ENCODE measurements around the gene LCE1E. TPM values are rescaled to one million over a fixed set of nuclear protein-coding genes. Genes with fewer than 3 reads are reported as not detected.

The LCE1E gene
- total RNA-seq, 3 donors from 2014 or later = not detected

DNA sequence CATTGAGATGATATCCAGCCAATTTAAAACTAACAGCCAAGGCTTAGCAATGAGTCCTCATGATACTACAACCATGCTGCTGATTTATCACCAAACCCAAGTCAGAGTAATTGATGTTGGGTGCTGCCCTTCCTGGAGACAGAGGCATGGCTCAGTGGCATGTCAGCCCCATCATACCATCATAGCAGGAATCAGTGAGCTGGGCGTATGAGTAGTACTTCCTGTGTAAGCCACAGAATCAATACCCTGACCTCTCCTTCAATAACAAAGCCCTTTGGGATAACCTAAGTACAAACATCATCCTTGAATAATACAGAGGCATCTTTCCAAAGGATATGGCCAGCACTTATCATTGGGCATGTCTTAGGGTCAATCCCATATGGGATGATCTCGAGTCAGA, 3.0 kb upstream of the LCE1E start:
- TF ChIP-seq, protein P1, sequence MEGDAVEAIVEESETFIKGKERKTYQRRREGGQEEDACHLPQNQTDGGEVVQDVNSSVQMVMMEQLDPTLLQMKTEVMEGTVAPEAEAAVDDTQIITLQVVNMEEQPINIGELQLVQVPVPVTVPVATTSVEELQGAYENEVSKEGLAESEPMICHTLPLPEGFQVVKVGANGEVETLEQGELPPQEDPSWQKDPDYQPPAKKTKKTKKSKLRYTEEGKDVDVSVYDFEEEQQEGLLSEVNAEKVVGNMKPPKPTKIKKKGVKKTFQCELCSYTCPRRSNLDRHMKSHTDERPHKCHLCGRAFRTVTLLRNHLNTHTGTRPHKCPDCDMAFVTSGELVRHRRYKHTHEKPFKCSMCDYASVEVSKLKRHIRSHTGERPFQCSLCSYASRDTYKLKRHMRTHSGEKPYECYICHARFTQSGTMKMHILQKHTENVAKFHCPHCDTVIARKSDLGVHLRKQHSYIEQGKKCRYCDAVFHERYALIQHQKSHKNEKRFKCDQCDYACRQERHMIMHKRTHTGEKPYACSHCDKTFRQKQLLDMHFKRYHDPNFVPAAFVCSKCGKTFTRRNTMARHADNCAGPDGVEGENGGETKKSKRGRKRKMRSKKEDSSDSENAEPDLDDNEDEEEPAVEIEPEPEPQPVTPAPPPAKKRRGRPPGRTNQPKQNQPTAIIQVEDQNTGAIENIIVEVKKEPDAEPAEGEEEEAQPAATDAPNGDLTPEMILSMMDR (IDR thresholded peaks at IDR 0.05) = no peak
- Histone ChIP-seq H3K9me3 (no peaks in the 10 kb centered on the region), H3K36me3 (ENCODE audit: low read depth) (no peaks in the 10 kb centered on the region), H3K4me1 (ENCODE audit: low read depth) (no peaks in the 10 kb centered on the region), H3K4me3 (no peak overlapping the region)
- intact Hi-C loops (cut with DNase I, micrococcal nuclease) = no loop called here
- ATAC-seq (no peak), DNase-seq (no peak)

DNA sequence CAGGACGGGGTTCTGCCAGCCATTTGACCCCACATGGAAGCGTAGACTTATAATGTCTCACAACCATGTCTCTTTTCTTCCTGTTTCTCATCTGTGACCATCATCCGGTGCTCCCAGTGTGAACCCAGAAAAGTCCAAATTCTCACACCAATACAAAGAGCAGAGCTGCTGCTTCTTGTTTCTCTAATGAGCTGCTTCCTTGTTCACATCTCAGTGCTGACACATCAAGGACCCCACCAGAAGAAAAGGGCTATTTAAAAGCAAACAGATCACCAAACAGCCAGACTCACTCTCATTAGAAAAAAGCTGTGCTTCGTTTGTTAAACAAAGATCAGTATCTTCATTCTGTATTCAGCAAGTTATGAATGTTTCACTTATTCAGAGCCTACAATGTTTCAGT, 9.6 kb downstream of the LCE1E start:
- Histone ChIP-seq H3K4me3 (no peak overlapping the region), H3K4me1 (ENCODE audit: low read depth) (no peaks in the 10 kb centered on the region), H3K36me3 (ENCODE audit: low read depth) (no peaks in the 10 kb centered on the region), H3K9me3 (no peaks in the 10 kb centered on the region)
- TF ChIP-seq, protein P1 (IDR thresholded peaks at IDR 0.05) = no peak
- intact Hi-C loops (cut with DNase I, micrococcal nuclease) = no loop called here
- ATAC-seq (no peak), DNase-seq (no peak)

DNA sequence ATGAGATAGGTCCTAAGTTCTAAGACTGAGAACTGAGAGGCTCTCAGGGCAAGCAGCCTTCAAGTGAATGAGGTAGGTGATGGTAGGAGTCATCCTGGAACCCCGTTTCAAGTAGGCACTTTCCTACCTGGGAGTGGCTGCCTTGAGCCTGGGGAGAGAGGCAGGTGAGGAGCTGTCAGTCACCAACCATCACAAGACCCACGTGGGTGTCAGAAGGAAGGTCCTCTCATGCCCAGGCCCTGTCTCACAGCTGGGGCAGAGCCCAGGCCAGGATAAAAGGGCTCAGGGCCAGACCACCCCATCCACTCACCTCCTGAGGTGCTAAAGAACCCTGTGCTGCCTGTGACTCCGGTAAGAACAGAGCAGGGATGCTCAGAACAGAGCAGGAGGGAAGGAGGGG, 10.4 kb downstream of the LCE1E start, which contains the start of gene LCE1D:
Gene LCE1D, plus strand, starts transcription at position 301 of the 400 bp plus-strand sequence. CDS start 1,074 bp downstream, outside the sequence.
- no peaks in the 10 kb centered on the region for H3K36me3 ChIP-seq (ENCODE audit: low read depth)
- H3K4me1 ChIP-seq (ENCODE audit: low read depth) = no peaks in the 10 kb centered on the region
- TF ChIP-seq, protein P1 (IDR thresholded peaks at IDR 0.05) = no peak

DNA sequence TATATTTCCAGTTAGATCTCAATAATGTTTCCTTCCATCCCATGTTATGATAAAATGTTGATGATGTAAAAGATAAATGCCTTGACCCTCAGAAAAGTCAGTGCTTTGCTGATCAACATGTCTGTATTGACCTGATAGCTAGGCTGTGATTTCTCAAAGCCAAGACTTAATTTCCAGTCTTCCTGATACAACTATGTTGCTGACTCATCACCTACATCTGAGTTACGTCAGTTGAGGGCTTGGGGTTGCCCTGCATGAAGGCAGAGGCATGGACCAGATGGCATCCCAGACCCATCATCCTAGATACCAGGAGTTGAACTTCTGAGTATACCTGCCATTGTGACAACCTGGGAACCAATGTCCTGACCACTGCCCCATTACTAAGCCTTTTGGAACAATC, 15.3 kb downstream of the LCE1E start:
- DNase-seq (no peak), ATAC-seq (no peak)
- TF ChIP-seq, protein P1 (IDR thresholded peaks at IDR 0.05) = no peak
- Histone ChIP-seq H3K4me3 (no peak overlapping the region), H3K9me3 (no peaks in the 10 kb centered on the region), H3K4me1 (ENCODE audit: low read depth) (no peaks in the 10 kb centered on the region), H3K36me3 (ENCODE audit: low read depth) (no peaks in the 10 kb centered on the region)
- intact Hi-C loops (cut with DNase I, micrococcal nuclease) = no loop called here

More for the DNA sequence above, 10.4 kb downstream of the LCE1E start, which contains the start of gene LCE1D:
- DNase-seq = no peak
- intact Hi-C loops (cut with DNase I, micrococcal nuclease) = no loop called here
- H3K4me3 ChIP-seq = no peak within 1 kb of the TSS
- ATAC-seq = no peak
- no peaks in the 10 kb centered on the region for H3K9me3 ChIP-seq

DNA sequence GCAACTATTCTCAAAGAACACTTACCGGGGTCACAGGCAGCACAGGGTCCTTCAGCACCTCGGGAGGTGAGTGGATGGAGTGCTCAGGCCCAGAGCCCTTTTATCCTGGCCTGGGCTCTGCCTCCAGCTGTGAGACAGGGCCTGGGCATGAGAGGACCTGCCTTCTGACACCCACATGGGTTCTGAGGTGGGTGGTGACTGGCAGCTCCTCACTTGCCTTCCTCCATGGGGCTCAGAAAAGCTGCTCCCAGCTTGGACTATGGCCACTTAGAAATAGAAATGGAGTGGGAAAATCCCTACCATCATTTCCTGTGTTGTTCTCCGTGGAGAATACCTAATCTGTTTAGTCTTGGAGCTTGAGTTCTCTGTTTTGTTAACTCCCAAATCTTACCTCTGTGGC, 20.5 kb downstream of the LCE1E start, which contains the start of gene LCE1C:
Gene LCE1C, minus strand, starts transcription at position 76 of the 400 bp plus-strand sequence. CDS start 1,173 bp downstream, outside the sequence.
- intact Hi-C loops (cut with DNase I, micrococcal nuclease) = no loop called here
- H3K4me3 ChIP-seq = no peak within 1 kb of the TSS
- TF ChIP-seq, protein P1 (IDR thresholded peaks at IDR 0.05) = no peak
- ATAC-seq = no peak
- H3K9me3 ChIP-seq = no peaks in the 10 kb centered on the region
- H3K4me1 ChIP-seq (ENCODE audit: low read depth) = no peaks in the 10 kb centered on the region
- H3K36me3 ChIP-seq (ENCODE audit: low read depth) = no peaks in the 10 kb centered on the region
- DNase-seq = no peak

DNA sequence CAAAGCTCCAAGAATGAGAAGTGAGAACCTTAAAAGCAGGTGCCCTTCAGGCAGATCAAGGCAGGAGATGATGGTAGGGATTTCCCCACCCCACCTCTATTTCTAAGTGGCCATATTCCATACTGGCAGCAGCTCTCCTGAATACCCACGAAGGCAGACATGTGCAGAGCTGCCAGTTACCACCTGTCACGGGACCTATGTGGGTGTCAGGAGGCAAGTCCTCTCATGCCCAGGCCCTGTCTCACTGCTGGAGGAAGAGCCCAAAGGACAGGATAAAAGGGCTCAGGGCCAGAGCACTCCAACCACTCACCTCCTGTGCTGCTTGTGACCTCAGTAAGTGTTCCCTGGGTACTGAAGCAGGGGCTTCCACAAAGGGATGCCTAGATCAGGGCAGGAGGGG, 25.0 kb downstream of the LCE1E start:
- TF ChIP-seq, protein P1 (IDR thresholded peaks at IDR 0.05) = no peak
- Histone ChIP-seq H3K4me3 (no peak overlapping the region), H3K9me3 (no peaks in the 10 kb centered on the region), H3K4me1 (ENCODE audit: low read depth) (no peaks in the 10 kb centered on the region), H3K36me3 (ENCODE audit: low read depth) (no peaks in the 10 kb centered on the region)
- ATAC-seq (no peak), DNase-seq (no peak)
- intact Hi-C loops (cut with DNase I, micrococcal nuclease) = no loop called here

All from mucosa of descending colon (tissue), 3 donors.